Raji (cell line): ENCODE results near the gene ASB16.

ENCODE experiments used
- POLR2A ChIP-seq: IDR thresholded peaks from 2 replicates; pipeline ENCODE4 v1.6.1; 2011; ENCODE audit warnings: low read depth, low read length, control low read depth; ENCODE audit not compliant: insufficient read depth

ASB16 gene

DNA sequence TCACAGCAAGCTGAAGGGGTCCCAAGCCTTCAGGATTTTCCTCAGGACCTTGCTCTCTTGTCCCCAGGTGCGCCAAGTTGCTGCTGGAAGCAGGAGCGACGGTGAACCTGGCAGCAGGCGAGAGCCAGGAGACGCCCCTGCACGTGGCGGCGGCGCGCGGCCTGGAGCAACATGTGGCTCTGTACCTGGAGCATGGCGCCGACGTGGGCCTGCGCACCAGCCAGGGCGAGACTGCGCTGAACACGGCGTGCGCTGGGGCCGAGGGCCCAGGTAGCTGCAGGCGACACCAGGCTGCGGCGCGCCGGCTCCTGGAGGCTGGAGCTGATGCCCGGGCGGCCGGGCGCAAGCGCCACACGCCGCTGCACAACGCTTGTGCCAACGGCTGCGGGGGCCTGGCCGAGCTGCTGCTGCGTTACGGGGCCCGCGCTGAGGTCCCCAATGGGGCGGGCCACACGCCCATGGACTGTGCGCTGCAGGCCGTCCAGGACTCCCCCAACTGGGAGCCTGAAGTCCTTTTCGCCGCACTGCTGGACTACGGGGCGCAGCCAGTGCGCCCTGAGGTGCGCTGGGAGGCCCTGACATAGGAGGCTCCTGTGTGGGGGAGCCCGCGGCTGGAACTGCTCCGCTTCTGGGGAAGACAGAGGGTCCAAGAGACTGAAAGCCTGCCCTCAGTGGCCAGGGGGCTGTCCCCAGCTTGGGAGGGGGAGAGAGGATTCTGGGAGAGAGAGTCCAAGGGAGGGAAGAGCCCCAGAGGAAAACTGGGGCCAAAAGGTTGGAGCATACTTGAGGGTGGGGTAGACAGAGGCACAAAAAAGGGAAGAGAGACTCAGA is 6.4 kb downstream of the ASB16 start:
- TF ChIP-seq POLR2A: no peak

DNA sequence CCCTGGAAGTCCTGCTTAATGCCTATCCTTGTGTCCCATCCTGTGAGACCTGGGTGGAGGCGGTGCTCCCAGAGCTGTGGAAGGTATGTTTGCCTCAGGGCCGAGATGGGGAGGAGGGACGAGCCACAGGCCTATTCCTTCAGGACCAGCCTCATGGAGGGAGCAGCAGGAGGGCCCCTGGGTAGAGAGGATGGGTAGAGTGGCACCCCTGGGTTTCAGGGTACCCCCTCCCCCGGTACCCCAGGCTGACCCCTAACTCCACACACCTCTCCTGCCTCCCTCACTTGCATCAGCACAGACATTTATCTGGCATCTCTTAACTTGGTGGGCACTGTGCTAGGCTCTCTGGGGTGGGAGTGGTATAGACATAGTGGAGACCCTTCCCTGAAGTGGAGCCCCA is 7.1 kb downstream of the ASB16 start:
- no peak for TF ChIP-seq POLR2A

DNA sequence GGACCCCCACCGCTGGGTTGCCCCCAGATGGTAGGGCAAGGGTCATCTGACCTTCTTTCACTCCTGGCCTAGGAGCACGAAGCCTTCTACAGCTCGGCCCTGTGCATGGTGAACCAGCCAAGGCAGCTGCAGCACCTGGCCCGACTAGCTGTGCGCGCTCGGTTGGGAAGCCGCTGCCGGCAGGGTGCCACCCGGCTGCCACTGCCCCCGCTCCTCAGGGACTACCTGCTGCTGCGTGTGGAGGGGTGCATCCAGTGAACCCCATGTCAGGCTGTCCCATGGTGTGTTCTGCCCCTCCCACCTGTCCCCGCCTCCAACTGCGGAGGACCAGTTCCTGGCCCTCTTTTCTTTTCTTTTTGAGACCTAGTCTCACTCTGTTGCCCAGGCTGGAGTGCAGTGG is 7.6 kb downstream of the ASB16 start:
- no peak for TF ChIP-seq POLR2A

DNA sequence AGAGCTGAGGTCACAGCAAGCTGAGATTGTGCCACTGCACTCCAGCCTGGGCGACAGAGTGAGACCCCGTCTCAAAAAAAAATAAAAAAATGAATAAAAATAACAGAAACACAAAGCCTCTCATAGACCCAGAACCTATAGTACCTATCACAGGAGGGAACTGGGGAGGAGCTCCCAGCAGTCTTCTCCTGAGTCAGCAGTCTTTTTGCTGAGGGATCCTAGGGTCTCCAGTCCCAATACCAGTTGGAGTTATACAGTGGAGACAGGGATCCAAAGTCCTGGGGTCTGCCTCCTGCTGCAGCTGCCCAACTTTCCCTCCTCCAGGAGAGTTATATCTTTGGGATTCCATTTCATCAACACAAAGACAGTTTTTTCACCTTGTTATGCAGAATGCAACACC is 12.5 kb downstream of the ASB16 start:
- TF ChIP-seq POLR2A: no peak

DNA sequence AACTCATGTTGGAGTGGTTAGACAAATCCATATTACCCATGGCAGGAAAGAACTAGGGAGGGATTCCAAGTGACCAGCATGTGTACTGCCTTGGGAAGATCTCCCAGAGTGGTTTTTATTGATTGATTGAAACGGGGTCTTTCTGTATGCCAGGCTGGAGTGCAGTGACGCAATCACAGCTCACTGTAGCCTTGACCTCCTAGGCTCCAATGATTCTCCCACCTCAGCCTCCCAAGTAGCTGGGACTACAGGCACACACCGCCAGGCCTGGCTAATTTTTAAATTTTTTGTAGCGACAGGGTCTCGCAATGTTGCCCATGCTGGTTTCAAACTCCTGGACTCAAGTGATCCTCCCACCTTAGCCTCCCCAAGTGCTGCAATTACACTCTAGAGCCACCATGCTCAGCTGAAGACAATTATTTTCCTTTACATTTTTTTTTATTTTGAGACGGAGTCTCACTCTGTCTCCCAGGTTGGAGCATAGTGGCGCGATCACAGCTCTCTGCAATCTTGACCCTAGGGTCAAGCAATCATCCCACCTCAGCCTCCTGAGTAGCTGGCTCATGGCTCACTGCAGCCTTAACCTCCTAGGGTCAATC is 13.8 kb downstream of the ASB16 start:
- no peak for TF ChIP-seq POLR2A

DNA sequence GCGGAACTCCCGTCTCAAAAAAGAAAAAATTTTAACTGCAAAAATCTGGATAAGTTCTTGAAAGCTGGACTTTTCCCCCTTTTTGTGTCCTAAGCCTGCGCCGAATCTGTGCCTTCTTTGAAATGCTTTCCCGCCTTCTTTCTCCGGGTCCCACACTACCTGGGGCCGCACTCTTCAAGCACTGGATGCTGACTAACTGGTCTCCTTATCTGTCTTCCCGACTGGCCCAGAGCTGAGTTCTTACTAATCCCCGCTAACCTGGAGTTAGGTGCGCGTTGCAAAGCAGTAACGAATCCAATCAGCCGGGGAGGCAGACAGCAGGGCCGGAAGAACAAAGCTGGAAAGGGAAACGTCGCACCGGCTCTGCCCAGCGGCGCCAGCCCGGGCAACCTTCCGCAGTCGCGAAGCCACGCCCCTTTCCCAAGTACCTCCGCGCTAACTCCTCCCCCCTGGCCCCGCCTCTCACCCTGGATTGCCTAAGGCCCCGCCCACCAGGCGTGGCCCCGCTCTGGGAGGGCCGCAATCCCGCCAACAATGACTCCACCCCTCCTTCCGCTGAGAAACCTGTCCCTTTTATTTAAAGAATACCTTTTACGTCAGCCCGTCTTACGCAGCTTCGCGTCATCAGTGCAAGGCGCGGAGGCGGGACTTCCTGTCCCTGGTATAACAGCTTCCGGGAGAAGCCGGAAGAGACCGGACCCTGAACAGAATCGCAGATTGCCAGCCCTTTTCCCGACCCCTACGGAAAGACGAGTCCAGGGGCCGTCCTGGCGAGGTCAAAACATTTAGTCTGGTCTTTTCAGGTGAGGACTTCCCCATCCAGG is 16.0 kb downstream of the ASB16 start, which contains the start of gene TMUB2:
Gene TMUB2, plus strand, starts transcription at position 666 of the 824 bp plus-strand sequence. CDS start 737 bp downstream, outside the sequence.
- TF ChIP-seq POLR2A: peak; percentile 97

DNA sequence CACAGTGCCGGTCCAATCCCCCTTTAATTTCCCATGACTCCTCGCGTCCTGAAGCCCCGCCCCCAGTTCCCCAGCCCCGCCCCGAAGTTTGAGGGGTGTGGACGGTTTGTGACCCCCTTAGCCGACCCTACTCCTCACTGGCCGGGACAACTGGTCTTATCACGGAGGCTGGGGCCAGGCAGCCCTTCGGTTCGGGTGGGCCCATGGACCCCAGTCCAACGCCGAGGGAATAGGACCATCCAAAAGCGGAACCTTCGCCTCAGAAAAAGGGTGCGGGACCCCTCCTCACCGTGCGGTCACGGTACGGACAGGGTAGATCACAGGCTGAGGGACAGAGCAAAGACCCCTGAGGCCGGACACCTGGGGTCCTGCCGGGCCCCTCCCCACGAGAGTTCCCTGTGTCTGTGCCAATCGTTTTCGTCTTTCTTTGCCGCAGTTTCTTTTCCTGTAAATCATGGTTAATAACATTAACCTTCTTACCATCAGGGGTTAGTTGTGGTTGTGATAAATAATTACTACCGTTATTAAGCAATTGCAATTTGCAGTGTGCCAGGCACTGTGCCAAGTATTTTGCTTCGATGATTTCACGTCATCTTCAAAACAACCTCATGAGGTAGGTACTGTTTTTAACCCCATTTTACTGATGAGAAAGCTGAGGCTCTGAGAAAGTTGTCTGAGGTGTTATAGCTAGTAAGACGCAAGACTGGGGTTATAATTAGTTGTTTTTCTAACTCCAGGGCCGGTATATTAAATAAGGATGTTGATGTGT is 16.8 kb downstream of the ASB16 start:
- TF ChIP-seq POLR2A: no peak

DNA sequence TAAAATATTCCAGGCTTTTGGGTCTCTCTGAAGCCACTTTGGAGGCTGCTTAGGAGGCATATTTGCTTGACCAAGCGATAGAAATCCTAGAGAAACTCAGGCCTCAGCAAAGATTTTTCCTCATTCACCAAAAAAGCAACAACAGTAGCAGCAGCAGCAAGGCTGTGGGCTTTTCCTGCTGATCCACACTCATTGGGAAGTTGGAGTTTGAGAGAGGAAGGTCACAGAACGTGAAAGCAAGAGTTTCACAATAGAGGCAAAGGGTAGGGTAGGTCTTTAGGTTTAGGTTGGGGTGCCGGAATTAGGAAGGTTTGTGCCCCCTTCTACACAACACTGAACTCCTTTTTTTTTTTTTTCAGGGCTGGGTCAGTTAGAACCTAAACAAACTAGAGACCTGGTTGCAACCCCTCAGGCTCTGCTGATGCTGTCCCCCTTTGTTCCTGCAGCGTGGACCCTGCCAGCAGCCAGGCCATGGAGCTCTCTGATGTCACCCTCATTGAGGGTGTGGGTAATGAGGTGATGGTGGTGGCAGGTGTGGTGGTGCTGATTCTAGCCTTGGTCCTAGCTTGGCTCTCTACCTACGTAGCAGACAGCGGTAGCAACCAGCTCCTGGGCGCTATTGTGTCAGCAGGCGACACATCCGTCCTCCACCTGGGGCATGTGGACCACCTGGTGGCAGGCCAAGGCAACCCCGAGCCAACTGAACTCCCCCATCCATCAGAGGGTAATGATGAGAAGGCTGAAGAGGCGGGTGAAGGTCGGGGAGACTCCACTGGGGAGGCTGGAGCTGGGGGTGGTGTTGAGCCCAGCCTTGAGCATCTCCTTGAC is 18.3 kb downstream of the ASB16 start:
- no peak for TF ChIP-seq POLR2A

DNA sequence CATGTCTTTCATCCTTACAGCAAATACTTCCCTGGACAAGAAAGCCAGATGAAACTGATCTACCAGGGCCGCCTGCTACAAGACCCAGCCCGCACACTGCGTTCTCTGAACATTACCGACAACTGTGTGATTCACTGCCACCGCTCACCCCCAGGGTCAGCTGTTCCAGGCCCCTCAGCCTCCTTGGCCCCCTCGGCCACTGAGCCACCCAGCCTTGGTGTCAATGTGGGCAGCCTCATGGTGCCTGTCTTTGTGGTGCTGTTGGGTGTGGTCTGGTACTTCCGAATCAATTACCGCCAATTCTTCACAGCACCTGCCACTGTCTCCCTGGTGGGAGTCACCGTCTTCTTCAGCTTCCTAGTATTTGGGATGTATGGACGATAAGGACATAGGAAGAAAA is 20.0 kb downstream of the ASB16 start:
- no peak for TF ChIP-seq POLR2A

DNA sequence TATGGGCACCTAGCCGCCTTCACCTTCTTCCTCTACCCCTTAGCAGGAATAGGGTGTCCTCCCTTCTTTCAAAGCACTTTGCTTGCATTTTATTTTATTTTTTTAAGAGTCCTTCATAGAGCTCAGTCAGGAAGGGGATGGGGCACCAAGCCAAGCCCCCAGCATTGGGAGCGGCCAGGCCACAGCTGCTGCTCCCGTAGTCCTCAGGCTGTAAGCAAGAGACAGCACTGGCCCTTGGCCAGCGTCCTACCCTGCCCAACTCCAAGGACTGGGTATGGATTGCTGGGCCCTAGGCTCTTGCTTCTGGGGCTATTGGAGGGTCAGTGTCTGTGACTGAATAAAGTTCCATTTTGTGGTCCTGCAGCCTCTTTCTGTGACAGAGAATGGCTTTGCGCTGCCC is 20.9 kb downstream of the ASB16 start:
- TF ChIP-seq POLR2A: no peak

DNA sequence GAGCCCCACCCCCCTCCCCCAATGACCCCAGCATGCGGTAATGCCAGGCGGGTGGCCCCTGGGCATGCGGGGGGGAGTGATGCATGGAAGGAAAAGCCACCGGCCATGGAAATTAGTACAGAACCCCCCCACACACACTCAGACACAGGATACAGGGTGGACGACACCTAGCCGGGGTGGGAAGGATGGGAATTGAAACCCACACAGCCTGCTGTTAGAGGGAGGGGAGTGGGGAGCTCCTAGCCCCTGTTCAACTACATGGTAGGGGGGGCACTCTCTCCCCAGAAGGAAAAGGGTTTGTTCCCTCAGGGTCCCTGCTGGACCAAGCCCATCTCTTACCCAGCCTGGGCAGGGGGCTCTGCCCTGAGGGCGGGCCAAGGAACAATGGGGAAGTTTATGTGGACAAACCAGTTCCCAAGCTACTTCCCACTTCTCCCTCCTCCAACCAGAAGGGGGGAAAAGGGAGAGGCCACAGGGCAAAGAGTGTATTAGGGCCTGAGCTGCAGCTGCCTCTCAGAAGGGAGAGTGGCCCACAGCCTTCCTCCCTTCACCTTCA is 21.5 kb downstream of the ASB16 start:
- no peak for TF ChIP-seq POLR2A

DNA sequence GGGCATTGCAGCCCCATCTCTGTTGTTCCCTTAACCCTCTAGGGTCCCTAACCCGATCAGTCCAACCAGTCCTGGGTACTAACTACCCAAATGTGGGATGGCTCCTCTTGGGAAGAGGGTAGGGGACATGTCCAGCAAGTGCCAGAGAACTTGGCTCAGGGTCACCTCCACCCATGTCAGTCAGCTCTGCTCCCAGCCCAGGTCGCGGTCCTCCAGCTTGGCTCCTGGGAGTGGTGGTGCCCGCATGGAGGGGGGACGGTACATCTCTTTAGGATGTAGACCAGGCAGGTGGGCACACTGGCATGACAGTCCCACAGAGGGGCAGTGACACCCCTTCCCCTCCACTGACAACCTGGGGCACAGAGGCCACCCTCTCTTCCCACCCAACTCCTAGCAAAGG is 22.2 kb downstream of the ASB16 start:
- TF ChIP-seq POLR2A: no peak

DNA sequence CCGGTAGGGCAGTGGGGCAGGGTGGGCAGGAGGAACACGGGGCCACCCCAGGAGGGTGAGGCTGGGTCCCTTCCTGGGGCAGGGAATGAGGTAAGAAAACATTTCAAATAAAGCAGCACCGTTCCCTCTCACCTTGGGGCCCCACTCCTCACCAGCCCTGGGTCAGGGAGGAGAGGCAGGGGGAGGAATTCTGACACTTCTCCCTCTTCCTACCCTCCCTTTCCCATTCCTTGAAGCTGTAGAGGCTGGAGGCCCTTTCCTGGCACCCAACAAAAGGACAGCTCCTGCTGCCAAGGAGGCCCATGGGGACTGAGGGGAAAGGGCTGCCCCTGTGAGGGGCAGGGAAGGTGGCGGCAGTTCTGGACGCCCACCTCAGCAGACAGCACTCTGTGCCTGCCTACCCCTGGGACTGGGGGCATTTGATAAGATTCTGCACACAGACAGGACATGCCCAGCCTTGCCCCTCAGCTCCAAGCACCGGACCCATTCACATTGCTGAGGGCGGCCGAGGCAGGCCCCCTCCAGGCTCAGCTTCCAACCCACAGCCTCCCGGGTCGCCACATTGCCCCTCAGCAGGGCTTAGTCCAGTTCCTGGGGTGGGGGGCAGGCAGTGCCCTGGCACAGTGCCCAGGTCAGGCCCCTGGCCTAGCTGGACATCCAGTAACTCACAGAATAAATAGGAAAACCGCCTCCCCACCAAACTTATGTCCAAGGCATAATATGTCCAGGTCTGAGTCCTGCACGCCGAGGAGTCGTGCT is 23.0 kb downstream of the ASB16 start:
- no peak for TF ChIP-seq POLR2A
